ENCODE data around the gene CABP2.

The CABP2 gene

GRCh38 chr11:67500831-67501715 is 22.2 kb downstream of the CABP2 start:
- no peak for TF ChIP-seq PATZ1 (CRISPR knock-in tag; IDR thresholded peaks at IDR 0.05; ENCODE audit: borderline replicate concordance)
- no peak for TF ChIP-seq PPARA (CRISPR knock-in tag; IDR thresholded peaks at IDR 0.05; ENCODE audit: borderline replicate concordance)
- TF ChIP-seq ZNF565 (CRISPR knock-in tag; conservative IDR thresholded peaks at IDR 0.05; ENCODE audit: low read depth), result no peak
- no peak for TF ChIP-seq ZC3H10 (CRISPR knock-in tag; IDR thresholded peaks at IDR 0.05)
- TF ChIP-seq ESRRG (CRISPR knock-in tag; IDR thresholded peaks at IDR 0.05), result no peak
- no peak for TF ChIP-seq RARB (CRISPR knock-in tag; IDR thresholded peaks at IDR 0.05)
- TF ChIP-seq GLIS3 (CRISPR knock-in tag; IDR thresholded peaks at IDR 0.05), result no peak
- TF ChIP-seq ZNF70 (CRISPR knock-in tag; IDR thresholded peaks at IDR 0.05), result no peak
- no peak for TF ChIP-seq ZFP30 (CRISPR knock-in tag; IDR thresholded peaks at IDR 0.05)
- TF ChIP-seq POU6F1 (CRISPR knock-in tag; IDR thresholded peaks at IDR 0.05; ENCODE audit: borderline replicate concordance, low read depth), result no peak
- no peak for TF ChIP-seq ZNF8 (CRISPR knock-in tag; IDR thresholded peaks at IDR 0.05)
- TF ChIP-seq TOX (CRISPR knock-in tag; IDR thresholded peaks at IDR 0.05; ENCODE audit: borderline replicate concordance), result no peak
- no peak for TF ChIP-seq TCF4 (CRISPR knock-in tag; IDR thresholded peaks at IDR 0.05; ENCODE audit: borderline replicate concordance)
- TF ChIP-seq ZFP3 (CRISPR knock-in tag; IDR thresholded peaks at IDR 0.05), result no peak
- no peak for TF ChIP-seq ISL1 (CRISPR knock-in tag; IDR thresholded peaks at IDR 0.05)
- no peak for TF ChIP-seq CSDC2 (CRISPR knock-in tag; IDR thresholded peaks at IDR 0.05)
- ATAC-seq, result no peak

- TF ChIP-seq, protein P1, sequence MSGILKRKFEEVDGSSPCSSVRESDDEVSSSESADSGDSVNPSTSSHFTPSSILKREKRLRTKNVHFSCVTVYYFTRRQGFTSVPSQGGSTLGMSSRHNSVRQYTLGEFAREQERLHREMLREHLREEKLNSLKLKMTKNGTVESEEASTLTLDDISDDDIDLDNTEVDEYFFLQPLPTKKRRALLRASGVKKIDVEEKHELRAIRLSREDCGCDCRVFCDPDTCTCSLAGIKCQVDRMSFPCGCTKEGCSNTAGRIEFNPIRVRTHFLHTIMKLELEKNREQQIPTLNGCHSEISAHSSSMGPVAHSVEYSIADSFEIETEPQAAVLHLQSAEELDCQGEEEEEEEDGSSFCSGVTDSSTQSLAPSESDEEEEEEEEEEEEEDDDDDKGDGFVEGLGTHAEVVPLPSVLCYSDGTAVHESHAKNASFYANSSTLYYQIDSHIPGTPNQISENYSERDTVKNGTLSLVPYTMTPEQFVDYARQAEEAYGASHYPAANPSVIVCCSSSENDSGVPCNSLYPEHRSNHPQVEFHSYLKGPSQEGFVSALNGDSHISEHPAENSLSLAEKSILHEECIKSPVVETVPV (CRISPR knock-in tag; IDR thresholded peaks at IDR 0.05), result no peak
- TF ChIP-seq ZC3H10 (CRISPR knock-in tag; IDR thresholded peaks at IDR 0.05) (no peak), ZNF565 (CRISPR knock-in tag; conservative IDR thresholded peaks at IDR 0.05; ENCODE audit: low read depth) (no peak), GLIS3 (CRISPR knock-in tag; IDR thresholded peaks at IDR 0.05) (no peak), OSR1 (CRISPR knock-in tag; IDR thresholded peaks at IDR 0.05) (no peak), ARNTL (CRISPR knock-in tag; IDR thresholded peaks at IDR 0.05; ENCODE audit: borderline replicate concordance, low read depth) (no peak), CSDC2 (CRISPR knock-in tag; IDR thresholded peaks at IDR 0.05) (no peak), PPARA (CRISPR knock-in tag; IDR thresholded peaks at IDR 0.05; ENCODE audit: borderline replicate concordance) (no peak), ZFP30 (CRISPR knock-in tag; IDR thresholded peaks at IDR 0.05) (no peak), ISL1 (CRISPR knock-in tag; IDR thresholded peaks at IDR 0.05) (no peak)
- TF ChIP-seq, protein P2, sequence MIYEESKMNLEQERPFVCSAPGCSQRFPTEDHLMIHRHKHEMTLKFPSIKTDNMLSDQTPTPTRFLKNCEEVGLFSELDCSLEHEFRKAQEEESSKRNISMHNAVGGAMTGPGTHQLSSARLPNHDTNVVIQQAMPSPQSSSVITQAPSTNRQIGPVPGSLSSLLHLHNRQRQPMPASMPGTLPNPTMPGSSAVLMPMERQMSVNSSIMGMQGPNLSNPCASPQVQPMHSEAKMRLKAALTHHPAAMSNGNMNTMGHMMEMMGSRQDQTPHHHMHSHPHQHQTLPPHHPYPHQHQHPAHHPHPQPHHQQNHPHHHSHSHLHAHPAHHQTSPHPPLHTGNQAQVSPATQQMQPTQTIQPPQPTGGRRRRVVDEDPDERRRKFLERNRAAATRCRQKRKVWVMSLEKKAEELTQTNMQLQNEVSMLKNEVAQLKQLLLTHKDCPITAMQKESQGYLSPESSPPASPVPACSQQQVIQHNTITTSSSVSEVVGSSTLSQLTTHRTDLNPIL (CRISPR knock-in tag; IDR thresholded peaks at IDR 0.05; ENCODE audit: low read depth), result no peak
- TF ChIP-seq, protein P3, sequence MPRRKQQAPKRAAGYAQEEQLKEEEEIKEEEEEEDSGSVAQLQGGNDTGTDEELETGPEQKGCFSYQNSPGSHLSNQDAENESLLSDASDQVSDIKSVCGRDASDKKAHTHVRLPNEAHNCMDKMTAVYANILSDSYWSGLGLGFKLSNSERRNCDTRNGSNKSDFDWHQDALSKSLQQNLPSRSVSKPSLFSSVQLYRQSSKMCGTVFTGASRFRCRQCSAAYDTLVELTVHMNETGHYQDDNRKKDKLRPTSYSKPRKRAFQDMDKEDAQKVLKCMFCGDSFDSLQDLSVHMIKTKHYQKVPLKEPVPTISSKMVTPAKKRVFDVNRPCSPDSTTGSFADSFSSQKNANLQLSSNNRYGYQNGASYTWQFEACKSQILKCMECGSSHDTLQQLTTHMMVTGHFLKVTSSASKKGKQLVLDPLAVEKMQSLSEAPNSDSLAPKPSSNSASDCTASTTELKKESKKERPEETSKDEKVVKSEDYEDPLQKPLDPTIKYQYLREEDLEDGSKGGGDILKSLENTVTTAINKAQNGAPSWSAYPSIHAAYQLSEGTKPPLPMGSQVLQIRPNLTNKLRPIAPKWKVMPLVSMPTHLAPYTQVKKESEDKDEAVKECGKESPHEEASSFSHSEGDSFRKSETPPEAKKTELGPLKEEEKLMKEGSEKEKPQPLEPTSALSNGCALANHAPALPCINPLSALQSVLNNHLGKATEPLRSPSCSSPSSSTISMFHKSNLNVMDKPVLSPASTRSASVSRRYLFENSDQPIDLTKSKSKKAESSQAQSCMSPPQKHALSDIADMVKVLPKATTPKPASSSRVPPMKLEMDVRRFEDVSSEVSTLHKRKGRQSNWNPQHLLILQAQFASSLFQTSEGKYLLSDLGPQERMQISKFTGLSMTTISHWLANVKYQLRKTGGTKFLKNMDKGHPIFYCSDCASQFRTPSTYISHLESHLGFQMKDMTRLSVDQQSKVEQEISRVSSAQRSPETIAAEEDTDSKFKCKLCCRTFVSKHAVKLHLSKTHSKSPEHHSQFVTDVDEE (CRISPR knock-in tag; IDR thresholded peaks at IDR 0.05), result no peak
- ATAC-seq, result no peak
Observed at GRCh38 chr11:67500484-67500821, 22.8 kb downstream of the CABP2 start.
